ENCODE measurements around the gene MAP1S.

DNA sequence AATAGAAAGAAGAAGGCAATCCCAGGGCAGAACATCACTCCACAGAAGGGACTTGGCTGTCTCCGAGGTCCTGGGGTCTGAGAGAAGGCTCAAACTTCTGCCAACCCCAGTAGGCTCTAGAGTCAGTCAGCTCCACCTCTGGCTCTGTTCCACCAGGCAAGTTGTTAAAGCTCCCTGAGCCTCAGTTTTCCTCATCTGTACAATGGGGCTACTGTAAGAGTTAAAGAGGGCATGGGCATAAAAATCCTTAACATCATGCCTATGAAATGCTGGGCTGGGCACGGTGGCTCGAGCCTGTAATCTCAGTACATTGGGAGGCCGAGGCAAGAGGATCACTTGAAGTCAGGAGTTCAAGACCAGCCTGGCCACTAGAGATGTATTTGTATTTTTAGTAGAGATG, 36.2 kb upstream of the MAP1S start:
- TF ChIP-seq SP1 (IDR thresholded peaks at IDR 0.05) (no peak), FOXM1 (IDR thresholded peaks at IDR 0.05; ENCODE audit: borderline replicate concordance) (no peak), FOXK2 (IDR thresholded peaks at IDR 0.05) (no peak), BHLHE40 (IDR thresholded peaks at IDR 0.05; ENCODE audit: borderline replicate concordance) (no peak), ARNT (IDR thresholded peaks at IDR 0.05) (no peak), HDGF (IDR thresholded peaks at IDR 0.05; ENCODE audit: borderline replicate concordance) (no peak), FOXA1 (IDR thresholded peaks at IDR 0.05) (no peak), ELF4 (IDR thresholded peaks at IDR 0.05) (no peak), NFRKB (IDR thresholded peaks at IDR 0.05) (no peak)
- TF ChIP-seq, protein P1, sequence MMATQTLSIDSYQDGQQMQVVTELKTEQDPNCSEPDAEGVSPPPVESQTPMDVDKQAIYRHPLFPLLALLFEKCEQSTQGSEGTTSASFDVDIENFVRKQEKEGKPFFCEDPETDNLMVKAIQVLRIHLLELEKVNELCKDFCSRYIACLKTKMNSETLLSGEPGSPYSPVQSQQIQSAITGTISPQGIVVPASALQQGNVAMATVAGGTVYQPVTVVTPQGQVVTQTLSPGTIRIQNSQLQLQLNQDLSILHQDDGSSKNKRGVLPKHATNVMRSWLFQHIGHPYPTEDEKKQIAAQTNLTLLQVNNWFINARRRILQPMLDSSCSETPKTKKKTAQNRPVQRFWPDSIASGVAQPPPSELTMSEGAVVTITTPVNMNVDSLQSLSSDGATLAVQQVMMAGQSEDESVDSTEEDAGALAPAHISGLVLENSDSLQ (IDR thresholded peaks at IDR 0.05), result no peak

All from HEK293T (cell line).